ENCODE data around the gene PTPN23.

- TF ChIP-seq CTCF (IDR thresholded peaks at IDR 0.05): no peak
- TF ChIP-seq POLR2A (IDR thresholded peaks at IDR 0.05): no peak
- no peak for TF ChIP-seq POLR2AphosphoS5 (IDR thresholded peaks at IDR 0.05)
- no peak for TF ChIP-seq EP300 (IDR thresholded peaks at IDR 0.05)
Observed at GRCh38 chr3:47408839-47409229, 28.0 kb downstream of the PTPN23 start.
